HG03066 (cell line): ENCODE measurements around the gene SAP25.

ENCODE experiments used
- ATAC-seq: cut with Tn5 transposase; IDR thresholded peaks from one replicate; pipeline ENCODE4 v1.9.1; 2021; ENCODE audit warnings: low read depth; ENCODE audit not compliant: unreplicated experiment

SAP25 gene

DNA sequence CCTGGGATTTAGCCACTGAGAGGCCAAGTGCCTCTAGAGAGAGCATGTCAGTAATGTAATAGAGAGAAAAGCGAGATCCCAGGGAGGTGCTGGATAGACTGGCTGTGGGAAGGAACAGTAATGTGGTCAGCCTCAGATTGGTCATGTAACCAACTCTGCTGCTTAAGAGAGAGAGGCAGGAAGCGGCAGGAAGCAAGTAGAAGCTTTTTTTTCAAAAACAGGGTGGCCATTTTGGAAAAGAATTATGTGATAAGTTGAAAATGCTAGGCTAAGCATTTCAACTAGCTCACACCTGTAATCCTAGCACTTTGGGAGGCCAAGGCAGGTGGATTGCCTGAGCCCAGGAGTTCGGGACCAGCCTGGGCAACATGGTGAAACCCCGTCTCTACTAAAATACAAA is 24.7 kb upstream of the SAP25 start:
- ATAC-seq: no peak

DNA sequence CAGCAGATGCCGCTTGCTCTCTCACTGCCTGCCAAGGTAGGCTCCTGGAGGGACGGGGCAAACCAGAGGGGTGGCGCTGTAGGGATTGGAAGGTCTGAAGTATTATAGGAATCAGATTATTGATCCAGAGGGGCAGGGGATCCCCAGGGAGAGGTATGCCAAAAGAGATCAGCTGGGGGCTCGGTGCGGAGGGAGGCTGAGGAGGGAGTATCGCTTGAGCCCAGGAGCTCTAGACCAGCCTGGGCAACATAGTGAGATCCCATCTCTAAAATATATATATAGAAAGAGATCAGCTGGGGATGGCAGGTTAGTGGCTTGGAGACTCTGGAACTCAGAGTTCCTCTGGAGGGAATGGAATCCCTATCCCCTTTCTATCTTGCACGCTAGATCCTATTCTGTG is 21.5 kb upstream of the SAP25 start:
- no peak for ATAC-seq

DNA sequence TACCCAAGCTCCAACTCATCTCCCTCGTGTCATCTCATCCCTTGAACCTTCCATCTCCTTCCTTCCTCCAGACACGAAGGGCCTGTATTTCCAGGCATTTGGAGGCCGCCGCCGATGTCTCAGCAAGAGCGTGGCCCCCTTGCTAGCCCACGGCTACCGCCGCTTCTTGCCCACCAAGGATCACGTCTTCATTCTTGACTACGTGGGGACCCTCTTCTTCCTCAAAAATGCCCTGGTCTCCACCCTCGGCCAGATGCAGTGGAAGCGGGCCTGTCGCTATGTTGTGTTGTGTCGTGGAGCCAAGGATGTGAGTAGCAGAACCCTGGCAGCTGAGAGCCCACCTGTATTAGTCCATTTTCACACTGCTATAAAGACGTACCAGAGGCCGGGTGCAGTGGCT is 17.9 kb upstream of the SAP25 start:
- no peak for ATAC-seq

DNA sequence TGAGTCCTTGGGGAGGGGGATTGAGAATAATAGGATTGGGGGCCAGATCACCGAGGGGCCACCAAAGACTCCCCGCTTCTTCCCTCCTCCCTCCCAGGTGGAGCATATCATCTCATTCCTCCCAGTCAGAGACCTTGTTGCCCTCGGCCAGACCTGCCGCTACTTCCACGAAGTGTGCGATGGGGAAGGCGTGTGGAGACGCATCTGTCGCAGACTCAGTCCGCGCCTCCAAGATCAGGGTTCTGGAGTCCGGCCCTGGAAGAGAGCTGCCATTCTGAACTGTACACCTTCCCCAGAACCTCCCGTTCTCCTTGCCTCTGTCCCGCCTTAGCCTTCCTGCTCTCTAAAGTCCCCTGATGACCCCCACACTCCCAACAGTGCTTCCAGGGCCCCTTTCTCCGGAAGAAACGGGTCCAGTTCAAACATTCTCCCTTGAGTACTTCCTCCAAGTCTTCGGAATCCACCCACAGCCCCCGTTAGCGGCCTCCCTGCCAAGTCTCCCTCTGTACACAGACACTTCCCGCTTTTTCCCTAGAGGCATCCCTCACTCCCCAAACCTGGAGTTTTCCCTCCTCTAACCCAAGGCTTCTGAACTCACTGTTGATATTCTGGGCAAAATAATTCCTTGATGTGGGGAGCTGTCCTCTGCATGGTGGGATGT is 16.5 kb upstream of the SAP25 start:
- ATAC-seq: no peak

DNA sequence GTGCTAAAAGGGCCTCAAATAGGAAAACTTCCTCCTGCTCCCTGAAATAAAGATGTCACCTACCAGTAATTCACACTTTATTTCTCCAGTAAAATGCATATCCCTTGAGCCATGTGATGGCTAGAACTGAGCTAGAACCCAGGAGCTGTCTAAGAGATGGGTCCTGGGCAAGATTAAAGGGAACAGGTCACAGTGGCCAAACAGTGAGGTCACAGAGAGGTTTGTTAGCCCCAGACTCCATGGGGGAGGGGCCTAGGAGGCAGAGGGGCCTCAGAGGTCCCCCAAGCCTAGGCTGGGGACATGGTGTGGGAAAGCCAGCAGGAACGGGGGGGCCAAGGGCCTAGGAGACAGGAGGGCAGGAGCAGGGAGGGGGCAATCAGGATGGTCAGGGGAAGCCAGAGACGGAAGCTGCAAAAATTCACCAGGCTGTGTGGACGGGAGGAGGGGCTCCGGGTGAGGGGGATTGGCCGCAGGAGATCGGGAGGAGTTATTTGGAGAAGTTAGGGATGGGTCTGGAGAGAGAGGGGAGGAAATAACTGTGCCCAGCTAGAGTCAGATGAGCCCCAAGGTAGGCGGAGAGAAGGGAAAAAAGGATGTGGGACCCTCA is 15.7 kb upstream of the SAP25 start:
- no peak for ATAC-seq

DNA sequence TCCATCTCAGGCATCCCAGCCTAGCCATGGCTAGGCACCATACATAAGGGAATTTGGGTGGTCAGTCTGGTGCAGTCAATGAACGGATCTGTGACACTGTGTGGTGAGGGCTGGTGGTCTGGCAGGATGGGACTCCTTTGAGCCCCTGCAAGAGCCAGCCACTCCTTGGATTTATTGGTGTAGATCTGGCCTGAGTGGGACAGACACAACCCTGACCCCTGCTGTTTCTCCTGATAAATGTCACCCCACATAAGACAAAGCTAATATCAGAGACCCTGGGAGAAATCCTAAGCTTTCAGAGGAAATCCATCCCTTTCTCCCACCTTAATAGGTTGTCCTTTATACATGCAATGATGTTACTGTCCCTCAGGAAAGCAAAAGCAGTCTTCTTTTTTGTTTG is 14.7 kb upstream of the SAP25 start:
- ATAC-seq: no peak

DNA sequence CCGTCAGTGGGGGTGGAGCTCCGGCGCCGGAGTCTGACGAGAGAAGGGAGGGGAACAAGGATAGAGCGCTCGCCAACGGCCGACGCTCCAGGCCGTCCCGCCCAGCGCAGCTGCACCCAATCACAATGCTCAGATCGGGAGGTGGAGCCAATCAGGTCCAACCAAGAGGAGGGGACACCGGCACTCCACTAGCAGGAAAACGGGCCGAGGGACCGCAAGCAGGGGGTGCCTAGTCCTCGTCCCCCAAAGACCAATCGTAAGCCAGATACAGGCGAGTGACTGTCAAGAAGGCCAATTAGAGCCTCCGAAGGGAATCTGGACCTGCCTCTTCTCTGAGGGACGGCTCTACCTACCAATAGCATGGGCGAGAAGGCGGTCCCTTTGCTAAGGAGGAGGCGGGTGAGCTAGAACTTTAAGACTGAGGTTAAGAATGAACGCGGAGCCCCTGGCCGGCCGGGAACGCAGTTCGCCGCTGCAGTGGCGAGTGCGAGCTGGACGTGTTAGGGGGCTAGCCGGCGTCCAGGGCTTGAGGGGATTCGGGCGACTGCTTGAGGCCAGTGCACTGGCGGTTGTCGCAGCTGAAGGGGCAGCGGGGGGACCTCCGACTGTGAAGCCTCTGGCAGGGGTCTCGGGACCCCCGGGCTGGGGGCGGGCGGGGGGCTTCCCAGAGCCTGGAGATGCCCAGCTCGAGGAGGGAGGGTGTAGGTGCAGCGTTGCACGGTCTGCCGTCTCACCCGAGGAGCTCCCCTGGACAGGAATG is 12.7 kb upstream of the SAP25 start, which contains the start of gene FBXO24:
Gene FBXO24 (plus strand): TSS at position 63 of the 760 bp plus-strand sequence. CDS start 298 bp downstream, at position 361.
- ATAC-seq: peak; percentile 77

DNA sequence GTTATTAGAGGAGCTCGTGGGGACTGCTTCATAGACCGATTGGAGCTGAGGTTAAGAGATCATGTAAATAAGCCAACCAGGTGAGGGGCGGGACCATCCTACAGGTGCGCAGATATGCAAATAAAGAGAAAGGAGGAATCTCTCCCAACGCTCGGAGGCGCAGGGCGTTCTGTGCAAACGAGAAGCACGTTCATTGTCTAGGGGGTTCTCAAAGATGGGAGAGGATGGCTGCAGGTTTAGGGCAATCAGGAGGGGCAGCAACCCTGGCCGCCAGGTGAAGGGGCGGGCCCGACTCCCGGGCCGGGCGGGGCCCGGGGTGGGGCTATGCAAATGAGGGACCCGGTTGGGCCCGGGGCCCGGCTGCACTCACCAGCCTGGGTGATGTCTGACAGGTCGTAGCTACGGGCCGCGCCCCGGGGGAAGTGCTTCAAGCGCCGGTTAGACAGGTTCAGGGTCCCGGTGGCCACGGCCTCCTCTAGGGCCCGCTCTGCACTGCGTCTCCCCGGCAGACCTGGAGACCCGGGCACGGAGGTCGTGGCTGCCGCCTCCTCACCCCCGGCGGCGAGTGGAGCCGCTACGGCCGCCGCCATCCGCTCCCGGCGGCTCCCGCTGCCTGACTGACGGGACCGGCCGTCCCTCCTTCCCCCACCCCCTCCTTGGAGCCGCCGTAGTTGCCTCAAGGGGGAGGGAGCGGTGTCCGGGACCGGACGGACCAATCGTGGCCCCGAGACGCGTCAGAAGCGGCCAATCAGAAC is 12.0 kb upstream of the SAP25 start, which contains the start of gene LRCH4:
Gene LRCH4 (minus strand): TSS at position 619 of the 755 bp plus-strand sequence. CDS start 29 bp downstream, at position 590.
- peak; percentile 27 for ATAC-seq

DNA sequence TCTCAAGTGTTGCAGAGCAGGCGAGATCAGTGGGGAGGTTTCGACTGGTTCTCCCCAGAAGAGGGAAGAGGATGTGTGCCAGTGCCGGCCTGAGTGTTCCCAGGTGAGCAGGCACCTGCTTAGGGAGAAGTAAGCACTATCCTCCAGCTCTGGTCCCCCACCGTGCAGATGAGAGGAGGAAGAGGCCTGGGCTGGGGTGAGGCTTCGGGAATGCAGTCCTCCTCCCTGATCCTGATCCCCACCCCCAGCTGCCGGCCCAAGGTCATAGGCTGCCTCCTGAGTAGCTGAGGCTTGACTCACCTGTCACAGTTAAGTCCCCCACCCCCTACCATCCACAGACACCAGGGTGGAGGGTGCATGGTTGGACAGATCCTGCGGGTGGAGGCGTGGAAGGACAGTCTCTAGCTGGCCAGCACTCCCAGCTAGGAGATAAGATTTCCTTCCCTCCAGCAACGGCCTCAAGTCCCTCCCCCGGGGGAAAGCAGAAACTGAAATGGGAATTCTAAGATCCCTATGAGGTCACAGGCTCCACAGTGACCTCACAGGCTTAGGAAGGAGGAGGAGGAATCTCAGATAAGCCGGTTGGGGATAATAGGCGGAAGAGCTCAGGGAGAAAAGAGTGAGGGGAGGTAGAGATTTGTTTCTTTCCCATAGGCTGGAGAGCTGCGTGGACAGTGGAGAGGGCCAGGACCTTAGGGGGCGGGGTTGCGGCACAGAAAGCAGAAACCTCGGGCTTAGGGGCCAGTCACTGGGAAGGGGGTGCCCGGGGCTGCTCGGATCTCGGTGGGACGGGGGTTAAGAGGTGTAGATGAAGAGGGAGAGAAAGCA is 11.2 kb upstream of the SAP25 start:
- no peak for ATAC-seq

DNA sequence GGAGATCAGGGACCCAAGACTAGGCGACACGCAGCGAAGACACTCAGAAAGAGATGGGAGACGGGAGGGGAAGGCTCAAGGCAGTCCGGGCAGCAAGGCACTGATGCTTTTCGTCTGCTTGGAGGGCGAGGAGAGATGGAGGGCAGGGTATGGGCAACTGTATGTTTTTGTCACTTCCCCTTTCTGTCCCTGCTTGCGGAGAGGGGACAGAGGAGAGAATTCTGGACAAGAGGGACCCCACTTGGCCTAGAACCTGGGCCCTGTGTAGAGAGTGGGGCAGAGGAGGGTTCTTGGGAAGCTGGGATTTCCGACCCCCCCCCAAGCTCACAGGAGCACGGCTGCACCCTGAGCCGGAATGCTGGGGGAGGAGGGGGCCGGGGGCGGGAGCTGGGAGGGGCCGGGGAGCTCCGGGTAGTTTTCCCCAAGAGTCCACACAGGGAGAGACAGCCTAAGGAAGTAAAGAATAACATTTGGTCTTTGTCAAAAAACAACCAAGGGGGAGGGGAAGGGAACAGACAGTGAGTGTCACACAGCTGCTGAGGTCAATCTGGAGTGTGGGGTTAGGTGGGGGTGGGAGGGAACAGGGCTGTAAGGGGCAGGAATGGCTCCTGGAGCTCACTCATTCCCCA is 10.5 kb upstream of the SAP25 start:
- ATAC-seq: no peak

DNA sequence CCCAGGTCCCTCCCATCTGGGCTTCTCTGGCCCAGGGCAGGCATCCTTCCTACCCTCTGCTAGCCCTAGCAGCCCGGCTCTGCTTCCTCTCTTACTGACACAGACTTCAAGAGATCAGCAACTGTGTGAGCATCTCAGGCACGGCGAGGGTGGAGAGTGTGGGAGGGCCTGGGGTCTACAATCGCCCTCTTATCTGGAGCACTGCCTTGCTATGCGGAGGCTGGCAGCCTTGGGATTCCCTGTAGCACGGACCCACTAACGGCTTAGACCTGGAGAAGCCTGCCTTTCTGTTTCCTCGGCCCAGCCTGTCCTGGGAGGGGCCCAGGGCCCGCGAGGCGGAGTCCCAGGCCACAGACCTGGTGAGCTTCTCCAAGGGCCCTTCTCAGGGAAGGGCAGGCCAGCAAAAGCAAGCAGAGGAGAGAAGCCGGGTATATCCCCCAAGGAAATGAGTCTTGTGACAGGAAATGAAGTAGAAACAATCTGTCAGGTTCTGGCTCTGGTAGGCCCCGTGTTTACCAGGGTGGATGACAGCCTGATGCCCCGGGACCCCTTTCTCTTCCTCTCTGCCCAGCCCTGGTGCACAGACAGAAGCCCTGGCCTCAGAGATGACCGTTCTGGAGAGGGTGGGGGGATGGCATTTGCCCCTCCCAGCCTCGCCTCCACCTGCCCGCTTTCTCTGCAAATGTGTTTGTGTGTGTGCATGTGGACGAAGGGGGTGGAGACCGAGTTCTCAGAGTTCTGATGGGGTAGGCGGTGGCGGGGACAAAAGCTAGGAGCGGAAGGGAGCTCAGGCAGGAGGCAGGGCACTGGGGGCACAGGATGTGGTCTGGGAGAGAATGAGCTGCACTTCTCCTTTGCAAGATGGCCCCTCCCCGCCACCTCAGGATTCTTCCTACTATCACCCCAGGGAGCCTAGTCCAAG is 9.7 kb upstream of the SAP25 start:
- no peak for ATAC-seq

DNA sequence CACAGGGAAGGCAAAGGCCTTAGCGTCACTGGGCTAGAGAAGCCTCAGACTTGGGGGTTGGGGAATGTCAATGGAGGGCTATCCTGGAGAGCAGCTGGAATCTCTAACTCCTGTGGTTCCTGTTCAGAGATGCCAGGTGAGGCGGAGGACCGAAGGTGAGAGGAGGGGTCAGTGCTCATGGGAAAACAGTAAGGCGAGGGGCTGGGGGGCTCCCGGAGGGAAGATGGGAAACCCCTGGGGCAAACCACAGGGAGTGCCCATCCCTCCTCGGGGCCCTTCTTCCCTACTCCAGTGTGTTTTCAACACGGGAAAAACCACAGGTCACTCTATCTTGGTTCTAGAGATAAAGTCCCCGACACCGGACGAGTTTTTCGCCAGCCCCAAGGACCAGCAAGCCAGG is 8.9 kb upstream of the SAP25 start:
- no peak for ATAC-seq

DNA sequence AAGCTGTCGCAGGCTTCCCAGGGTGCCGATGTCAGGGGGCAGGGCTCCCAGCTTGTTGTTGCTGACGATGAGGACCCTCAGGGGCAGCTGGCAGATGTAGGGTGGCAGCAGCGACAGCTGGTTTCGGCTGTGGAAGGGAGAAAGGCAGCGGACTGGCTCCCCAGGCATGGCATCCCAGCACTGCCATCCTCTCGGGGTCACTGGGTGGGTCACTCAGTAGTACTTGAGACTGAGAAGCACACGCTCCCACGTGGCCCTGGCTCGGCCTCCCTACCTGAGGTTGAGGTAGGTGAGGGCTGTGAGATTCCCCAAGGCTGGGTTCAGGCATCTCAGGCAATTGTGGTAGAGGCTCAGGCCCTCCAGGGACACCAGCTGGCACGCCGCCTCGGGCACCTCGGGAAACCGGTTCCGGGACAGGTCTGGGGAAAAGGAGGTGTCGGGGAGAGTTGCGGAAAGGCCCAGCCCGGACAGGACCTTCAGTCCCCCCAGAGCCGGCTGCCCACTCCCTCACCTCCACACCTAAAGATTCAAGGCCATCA is 8.4 kb upstream of the SAP25 start:
- no peak for ATAC-seq

DNA sequence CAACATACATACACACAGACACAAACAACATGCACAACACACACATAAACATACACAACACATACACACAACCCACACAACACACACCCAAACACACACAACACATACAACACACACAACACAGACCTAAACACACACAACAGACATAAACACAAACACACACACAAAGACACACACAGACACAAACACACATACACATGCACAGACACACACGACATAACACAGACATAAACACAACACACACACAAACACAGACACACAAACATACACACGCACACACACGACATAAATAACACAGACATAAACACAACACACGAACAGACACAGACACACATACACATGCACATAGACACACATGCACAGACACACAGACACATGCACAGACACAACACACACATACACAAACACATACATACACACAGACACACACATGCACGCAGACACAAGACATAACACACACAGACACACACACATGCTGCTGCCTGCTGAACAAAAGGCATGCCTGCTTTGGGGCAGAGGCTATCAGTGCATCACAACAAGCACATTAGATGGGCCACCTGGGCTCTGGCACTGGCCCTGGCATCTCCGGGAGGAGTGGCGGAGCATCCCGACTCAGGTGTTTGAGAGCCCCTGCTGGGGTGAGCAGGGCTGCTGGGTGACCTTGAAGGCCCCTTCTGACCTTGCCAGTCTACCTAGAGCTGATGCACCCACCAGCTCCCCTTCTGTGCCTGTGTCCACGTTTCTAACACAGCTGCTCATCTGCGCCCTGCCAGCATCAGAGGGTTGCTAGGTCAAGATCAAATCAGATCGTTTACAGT is 7.0 kb upstream of the SAP25 start:
- ATAC-seq: no peak

DNA sequence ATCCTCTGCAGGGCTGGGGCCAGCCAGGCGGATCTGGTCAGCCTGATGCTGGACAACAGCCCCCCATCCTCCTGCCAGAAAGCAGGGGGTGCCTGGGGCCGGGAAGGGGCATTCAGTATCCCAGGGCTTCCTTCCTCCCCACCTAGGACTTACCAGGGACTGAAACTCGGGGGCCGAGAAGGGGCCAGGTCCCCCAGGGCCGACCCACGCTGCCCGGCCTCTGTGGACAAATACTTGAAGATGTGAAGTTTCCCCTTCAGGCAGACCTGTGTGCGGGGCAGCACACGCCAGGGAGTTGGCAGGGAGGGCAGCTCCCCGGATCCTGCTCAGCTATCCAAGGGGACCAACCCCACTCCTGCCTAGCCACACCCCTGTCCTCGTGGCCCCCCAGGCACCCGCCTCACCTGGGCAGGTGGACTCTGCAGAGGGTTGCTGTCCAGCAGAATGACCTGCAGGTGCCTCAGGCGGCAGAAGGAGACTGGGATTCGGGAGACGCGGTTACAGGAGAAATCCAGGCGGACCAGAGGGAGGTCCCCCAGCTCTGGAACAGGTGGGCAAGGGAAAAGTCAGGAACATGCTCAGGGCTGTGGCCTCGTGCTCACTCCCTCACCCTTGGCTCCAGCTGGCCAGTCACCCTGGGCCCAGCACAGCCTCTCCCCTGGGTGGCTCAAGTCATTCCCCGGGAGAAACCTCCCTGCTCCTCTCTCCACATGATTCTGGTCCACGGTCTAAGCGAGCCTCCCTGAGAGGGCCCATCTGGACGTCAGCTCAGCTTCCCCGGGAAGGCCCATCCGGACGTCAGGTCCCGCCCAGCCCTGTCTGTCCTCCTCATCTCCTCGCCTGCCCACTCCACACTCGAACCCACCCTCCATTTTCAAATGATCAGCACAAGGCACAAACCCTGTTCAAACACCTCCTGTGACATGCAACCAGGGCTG is 4.8 kb upstream of the SAP25 start:
- no peak for ATAC-seq

DNA sequence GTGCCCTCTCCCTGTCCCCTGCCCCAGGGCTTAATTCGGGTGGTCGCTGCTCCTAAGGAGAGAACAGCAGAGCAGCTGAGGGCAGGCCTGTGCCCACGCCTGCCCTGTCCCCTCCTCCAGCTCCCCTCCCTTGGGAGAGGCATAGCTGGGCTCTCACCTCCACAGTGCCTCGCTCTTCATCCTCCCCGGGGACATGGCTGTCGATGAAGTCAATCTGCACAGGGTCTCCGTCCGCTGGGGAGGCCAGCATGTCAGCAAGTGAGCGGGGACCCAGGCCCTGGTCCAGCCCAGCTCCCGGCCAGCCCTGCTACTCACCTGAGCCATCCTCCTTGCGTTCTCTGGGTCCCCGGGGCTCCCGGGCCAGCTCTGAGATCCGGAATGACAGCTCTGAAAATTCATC is 3.8 kb upstream of the SAP25 start:
- no peak for ATAC-seq
